SU-DHL-6 (cell line): Measurements from ENCODE around the gene DDX28.

Source experiments
- H2AFZ ChIP-seq: fragments of 200-600 bp; sonication (generic); 2 replicates; pipeline ENCODE4 v1.6.1; 2014; ENCODE audit warnings: low read depth, mild to moderate bottlenecking, moderate library complexity, mixed read lengths, antibody characterized with exemption, low read length; ENCODE audit not compliant: severe bottlenecking
- H3F3A ChIP-seq: fragments of 200-600 bp; shearing (Covaris generic); 2 replicates; pipeline ENCODE4 v1.6.0; 2016; ENCODE audit warnings: antibody characterized with exemption, mild to moderate bottlenecking; ENCODE audit not compliant: insufficient read depth
- H3K27ac ChIP-seq: fragments of 200-600 bp; sonication (generic); 2 replicates; pipeline ENCODE4 v1.5.1; 2016; ENCODE audit warnings: low read depth, mild to moderate bottlenecking, low read length, moderate library complexity, mixed read lengths
- H3K27me3 ChIP-seq: fragments of 200-600 bp; sonication (generic), shearing (Covaris generic); 2 replicates; pipeline ENCODE4 v1.6.0; 2014; ENCODE audit warnings: mild to moderate bottlenecking, low read length
- H3K36me3 ChIP-seq: fragments of 200-600 bp; sonication (generic); 2 replicates; pipeline ENCODE4 v1.6.1; 2014; ENCODE audit warnings: mild to moderate bottlenecking, low read length, mixed read lengths
- H3K4me2 ChIP-seq: fragments of 300-600, 200-600 bp; shearing (Covaris generic), sonication (generic); 2 replicates; pipeline ENCODE4 v1.6.0; 2014; ENCODE audit warnings: low read length, low read depth, mild to moderate bottlenecking; ENCODE audit not compliant: poor library complexity, severe bottlenecking
- H3K4me3 ChIP-seq: fragments of 200-600 bp; sonication (generic); 2 replicates; pipeline ENCODE4 v1.5.1; 2014; ENCODE audit warnings: antibody characterized with exemption, low read length, mild to moderate bottlenecking, mixed read lengths; ENCODE audit not compliant: insufficient read depth, poor library complexity, severe bottlenecking
- H3K79me2 ChIP-seq: fragments of 200-600 bp; sonication (generic); 2 replicates; pipeline ENCODE4 v1.6.1; 2014; ENCODE audit warnings: mild to moderate bottlenecking, low read length, moderate library complexity; ENCODE audit not compliant: insufficient read depth
- H3K9ac ChIP-seq: fragments of 200-600 bp; sonication (generic); 2 replicates; pipeline ENCODE4 v1.7.0; 2014; ENCODE audit warnings: mild to moderate bottlenecking, low read length
- H3K9me2 ChIP-seq: fragments of 200-600 bp; sonication (generic); replicated peaks from 2 replicates; pipeline ENCODE4 v1.6.1; 2014; ENCODE audit warnings: low read length; ENCODE audit not compliant: insufficient read depth
- H3K9me3 ChIP-seq: fragments of 200-600 bp; sonication (generic); 2 replicates; pipeline ENCODE4 v1.6.1; 2014; ENCODE audit warnings: low read length, mixed read lengths; ENCODE audit not compliant: insufficient read depth
- H4K20me1 ChIP-seq: fragments of 200-600 bp; sonication (generic); 2 replicates; pipeline ENCODE4 v1.6.1; 2014; ENCODE audit warnings: low read depth, mild to moderate bottlenecking, antibody characterized with exemption, low read length, moderate library complexity, mixed read lengths
- EZH2phosphoT487 ChIP-seq: fragments of 200-600 bp; sonication (generic), shearing (Covaris generic); conservative IDR thresholded peaks from 2 replicates; pipeline ENCODE4 v1.6.1; 2018; ENCODE audit warnings: mild to moderate bottlenecking, antibody characterized with exemption, low read length, moderate library complexity, mixed read lengths
- TF ChIP-seq, protein P1 (sequence below): fragments of 200-600 bp; sonication (generic); IDR thresholded peaks from one replicate; pipeline ENCODE4 v1.5.1; 2017; ENCODE audit warnings: antibody characterized with exemption, mild to moderate bottlenecking, low read length, moderate library complexity; ENCODE audit not compliant: insufficient read depth, poor library complexity, severe bottlenecking

DDX28 gene

DNA sequence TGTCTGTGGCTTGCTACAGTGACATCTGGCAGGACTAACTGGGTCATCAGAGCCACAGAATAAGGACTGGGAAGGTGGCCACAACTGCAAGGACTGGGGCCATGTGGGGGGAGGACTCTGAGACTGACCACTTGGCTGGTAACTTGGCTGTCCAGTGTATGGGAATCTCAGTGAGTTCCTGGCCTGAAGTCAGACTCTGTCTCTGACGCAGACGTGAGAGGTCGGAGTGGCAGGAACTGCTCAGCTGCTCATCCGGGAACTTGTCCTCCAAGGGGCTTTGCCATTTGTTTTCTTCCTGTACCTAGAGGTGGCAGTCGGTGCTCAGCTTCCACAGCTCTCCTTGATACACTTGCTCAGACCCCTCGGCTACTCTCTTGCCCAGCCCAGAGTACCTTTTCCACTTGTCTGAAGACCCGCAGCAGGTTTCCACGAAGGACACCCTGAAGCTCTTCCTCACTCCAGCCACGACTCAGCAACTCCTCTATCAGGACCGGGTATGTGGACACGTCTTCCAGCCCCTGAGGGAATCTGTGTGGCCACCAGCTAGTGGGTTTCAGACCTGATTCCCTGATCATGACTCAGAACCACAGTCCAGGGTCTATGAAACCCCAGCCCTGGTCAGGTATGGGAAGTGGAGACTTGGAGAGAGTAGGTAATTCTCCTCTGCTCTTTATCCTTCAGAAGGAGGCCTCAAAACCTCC, 35.4 kb downstream of the DDX28 start:
- H4K20me1 ChIP-seq = no peaks in the 10 kb centered on the region
- H3K9ac ChIP-seq = no peak overlapping the region
- no peaks in the 10 kb centered on the region for H3K9me2 ChIP-seq
- no peak overlapping the region for H2AFZ ChIP-seq
- TF ChIP-seq, protein P1, sequence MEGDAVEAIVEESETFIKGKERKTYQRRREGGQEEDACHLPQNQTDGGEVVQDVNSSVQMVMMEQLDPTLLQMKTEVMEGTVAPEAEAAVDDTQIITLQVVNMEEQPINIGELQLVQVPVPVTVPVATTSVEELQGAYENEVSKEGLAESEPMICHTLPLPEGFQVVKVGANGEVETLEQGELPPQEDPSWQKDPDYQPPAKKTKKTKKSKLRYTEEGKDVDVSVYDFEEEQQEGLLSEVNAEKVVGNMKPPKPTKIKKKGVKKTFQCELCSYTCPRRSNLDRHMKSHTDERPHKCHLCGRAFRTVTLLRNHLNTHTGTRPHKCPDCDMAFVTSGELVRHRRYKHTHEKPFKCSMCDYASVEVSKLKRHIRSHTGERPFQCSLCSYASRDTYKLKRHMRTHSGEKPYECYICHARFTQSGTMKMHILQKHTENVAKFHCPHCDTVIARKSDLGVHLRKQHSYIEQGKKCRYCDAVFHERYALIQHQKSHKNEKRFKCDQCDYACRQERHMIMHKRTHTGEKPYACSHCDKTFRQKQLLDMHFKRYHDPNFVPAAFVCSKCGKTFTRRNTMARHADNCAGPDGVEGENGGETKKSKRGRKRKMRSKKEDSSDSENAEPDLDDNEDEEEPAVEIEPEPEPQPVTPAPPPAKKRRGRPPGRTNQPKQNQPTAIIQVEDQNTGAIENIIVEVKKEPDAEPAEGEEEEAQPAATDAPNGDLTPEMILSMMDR = no peak
- no peak for TF ChIP-seq EZH2phosphoT487
- H3K9me3 ChIP-seq = no peaks in the 10 kb centered on the region
- no peaks in the 10 kb centered on the region for H3K27me3 ChIP-seq
- H3K79me2 ChIP-seq = no peaks in the 10 kb centered on the region
- no peaks in the 10 kb centered on the region for H3F3A ChIP-seq
- H3K36me3 ChIP-seq = no peaks in the 10 kb centered on the region
- H3K4me3 ChIP-seq = no peak overlapping the region
- H3K27ac ChIP-seq = no peak overlapping the region
- no peak overlapping the region for H3K4me2 ChIP-seq

DNA sequence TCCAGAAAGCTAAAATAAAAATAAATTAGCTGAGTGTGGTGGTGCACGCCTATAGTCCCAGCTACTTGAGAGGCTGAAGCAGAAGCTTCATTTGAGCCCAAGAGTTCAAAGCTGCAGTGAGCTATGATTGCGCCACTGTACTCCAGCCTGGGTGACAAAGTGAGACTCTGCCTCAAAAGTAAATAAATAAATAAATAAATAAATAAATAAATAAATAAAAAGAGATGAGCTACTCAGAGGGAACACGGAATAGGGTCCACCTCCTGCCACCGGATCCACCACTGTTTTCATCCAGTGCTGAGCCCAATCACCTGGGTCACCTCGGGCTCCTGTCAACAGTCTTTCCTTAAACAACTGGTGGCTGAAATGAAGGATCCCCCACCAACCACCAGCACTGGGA, 36.1 kb downstream of the DDX28 start:
- Histone ChIP-seq H3K27me3 (no peaks in the 10 kb centered on the region), H3K27ac (no peak overlapping the region), H3K4me3 (no peak overlapping the region), H3K4me2 (no peak overlapping the region), H4K20me1 (no peaks in the 10 kb centered on the region), H2AFZ (no peak overlapping the region), H3K9ac (no peak overlapping the region), H3K9me3 (no peaks in the 10 kb centered on the region), H3K79me2 (no peaks in the 10 kb centered on the region), H3K36me3 (no peaks in the 10 kb centered on the region), H3K9me2 (no peaks in the 10 kb centered on the region), H3F3A (no peaks in the 10 kb centered on the region)
- TF ChIP-seq EZH2phosphoT487 = no peak
- TF ChIP-seq, protein P1 = no peak

DNA sequence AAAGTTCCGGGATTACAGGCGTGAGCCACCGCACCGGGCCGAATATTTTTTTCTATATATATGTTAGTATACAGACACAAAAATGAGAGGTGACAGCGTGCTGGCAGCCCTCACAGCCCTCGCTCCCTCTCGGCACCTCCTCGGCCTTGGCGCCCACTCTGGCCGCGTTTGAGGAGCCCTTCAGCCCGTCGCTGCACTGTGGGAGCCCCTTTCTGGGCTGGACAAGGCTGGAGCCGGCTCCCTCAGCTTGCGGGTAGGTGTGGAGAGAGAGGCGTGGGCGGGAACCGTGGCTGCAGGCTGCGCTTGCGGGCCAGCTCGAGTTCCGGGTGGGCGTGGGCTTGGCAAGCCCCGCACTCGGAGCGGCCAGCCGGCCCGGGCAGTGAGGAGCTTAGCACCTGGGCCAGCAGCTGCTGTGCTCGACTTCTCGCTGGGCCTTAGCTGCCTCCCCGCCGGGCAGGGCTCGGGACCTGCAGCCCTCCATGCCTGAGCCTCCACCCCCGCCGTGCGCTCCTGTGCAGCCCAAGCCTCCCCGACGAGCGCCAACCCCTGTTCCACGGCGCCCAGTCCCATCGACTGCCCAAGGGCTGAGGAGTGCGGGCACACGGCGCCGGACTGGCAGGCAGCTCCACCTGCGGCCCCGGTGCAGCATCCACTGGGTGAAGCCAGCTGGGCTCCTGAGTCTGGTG, 40.9 kb downstream of the DDX28 start:
- Histone ChIP-seq H2AFZ (no peak overlapping the region), H4K20me1 (no peaks in the 10 kb centered on the region), H3K9me3 (no peaks in the 10 kb centered on the region), H3K36me3 (no peaks in the 10 kb centered on the region), H3K27ac (no peak overlapping the region), H3F3A (no peaks in the 10 kb centered on the region), H3K27me3 (no peaks in the 10 kb centered on the region), H3K79me2 (no peaks in the 10 kb centered on the region), H3K9me2 (no peaks in the 10 kb centered on the region), H3K4me2 (no peak overlapping the region), H3K4me3 (no peak overlapping the region), H3K9ac (no peak overlapping the region)
- TF ChIP-seq EZH2phosphoT487 = no peak
- TF ChIP-seq, protein P1 = no peak
